NCI-H146 (cell line): ENCODE measurements around the gene AKT3.

Experiments
- DNase-seq: peaks from one replicate; lab custom pipeline; 2025; lab: John Stamatoyannopoulos, UW

The AKT3 gene

GRCh38 chr1:243459059-243459458 is 391.0 kb downstream of the AKT3 start:
- DNase-seq = no peak

DNA sequence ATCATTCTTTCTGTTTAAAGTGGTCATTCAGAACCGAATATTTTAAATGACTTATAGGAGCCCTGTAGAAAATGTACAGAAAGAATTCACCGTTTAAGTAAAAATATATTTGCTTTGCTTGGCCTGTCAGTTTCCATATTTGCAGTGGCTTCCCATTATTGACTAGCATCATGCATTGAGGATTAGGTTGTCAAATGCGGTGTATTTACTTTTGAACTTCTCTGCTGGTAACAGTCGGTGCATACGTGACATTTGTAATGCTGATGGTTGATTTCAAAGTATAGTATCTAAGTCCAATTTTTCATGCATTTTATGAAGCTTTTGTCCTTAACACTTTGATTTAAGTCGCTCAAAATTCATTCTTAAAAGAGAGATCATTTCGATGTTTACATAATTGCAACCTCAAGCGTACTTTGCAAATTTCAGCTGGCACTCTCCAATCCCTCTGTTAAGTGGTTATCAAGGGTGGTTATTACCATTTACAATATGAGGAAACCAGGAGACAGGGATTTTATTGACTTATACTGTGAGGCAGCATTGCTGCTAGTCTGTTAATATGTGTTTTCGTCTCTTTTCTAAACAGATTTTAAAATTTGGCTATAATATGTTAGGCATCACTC is 392.6 kb downstream of the AKT3 start:
- DNase-seq = no peak

DNA sequence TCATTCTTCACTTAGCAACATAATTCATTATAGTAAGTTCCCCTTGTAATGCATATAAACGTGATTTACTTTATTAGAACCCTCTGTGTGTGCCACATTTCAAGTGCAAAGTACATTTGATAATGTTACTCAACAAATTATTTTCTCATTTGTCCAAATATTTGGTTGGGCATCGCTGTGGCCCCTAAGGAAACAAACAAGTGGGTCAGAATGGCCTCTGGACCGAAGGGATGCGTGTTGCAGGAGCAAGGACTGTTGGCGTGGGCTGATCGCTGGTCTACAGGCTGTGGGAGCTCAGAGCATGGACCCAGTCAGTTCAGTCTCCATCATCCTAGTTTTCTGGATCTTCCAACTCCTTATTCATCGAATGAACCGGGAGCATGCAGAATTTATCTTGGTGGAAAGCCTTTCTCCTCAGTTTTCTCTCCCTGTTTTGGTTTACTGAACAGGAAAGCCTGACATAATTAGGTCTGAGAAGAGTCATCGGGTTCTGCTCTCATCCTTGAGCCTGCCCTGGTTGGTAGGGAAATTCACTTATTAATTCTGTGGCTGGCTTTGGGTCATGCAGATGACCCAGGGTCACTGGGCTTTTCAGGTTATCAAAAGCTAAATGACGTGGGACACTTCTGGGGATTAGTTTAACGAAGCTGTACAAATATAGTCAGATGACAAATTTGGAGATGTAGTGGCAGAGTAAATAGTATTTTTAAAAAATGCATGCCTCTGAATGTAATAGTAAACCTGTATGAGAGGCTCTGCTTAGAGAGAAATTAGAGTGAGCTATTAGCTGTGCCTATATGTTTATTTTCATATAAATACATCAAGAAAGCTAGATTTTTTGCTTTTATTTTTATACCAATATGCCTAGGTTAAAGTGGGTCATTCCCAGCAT is 394.0 kb downstream of the AKT3 start:
- peak; percentile 58 for DNase-seq

- no peak for DNase-seq
These were observed 395.6 kb downstream of the AKT3 start for GRCh38 chr1:243454328-243454997.

- no peak for DNase-seq
These were observed 398.0 kb downstream of the AKT3 start for GRCh38 chr1:243452092-243452491.

- no peak for DNase-seq
These were observed 400.7 kb downstream of the AKT3 start for GRCh38 chr1:243449373-243449772.

DNA sequence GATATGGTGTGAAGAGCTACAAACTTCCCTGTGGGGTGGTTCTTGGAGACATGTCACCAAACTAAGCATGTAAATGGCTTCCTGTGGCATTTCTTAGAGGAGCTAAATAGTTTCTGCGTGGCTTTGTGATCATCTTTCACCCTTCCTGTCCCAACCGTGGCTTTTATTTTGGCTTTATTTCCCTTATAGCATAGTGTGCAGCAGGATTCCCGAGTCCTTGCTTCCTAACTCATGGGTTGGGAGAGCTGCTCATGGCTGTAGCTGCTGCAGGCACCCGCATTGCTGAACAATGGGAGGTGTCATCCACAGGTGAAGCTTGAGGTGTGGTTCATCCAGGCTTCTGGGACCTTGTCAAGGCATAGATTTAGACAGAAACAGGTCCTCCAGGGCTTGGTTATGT is 402.2 kb downstream of the AKT3 start:
- no peak for DNase-seq

- DNase-seq = no peak
These were observed 402.7 kb downstream of the AKT3 start for GRCh38 chr1:243447347-243447746.

DNA sequence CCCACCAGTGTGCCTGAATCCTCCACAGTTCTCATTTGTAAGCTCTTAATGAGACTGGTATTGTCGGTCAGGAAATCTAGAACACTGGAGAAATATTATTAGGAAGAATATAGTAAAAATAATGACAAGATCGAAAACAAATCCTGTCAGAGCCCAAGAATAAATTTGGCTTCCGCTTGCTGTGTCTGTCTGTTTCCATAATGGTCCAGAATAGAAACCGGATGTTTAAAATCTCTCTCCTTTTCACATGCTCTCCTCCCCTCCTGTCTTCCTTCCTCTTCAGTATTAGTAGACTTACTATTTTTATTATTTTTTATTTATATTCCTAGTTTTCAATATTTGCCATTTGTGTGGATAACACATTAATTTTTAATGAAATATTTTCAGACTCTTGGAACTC is 406.5 kb downstream of the AKT3 start:
- DNase-seq = no peak

DNA sequence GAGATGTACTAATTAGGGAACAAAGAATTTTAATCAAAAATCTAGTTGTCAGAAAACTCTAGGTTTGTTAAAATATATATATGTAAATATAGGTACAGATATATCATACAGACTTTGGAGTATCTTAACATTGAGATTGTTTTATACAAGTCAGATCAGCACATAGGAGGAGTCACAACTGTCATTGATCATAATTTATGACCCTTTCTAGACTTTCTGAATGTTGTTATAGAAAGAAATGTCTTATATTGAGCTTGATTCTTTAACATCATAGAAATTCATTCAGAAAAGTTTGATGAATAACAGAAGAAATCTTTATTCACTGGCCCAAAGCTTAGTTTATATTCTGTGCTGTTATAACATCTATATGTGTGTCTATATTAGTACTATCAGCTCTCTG is 408.4 kb downstream of the AKT3 start:
- no peak for DNase-seq

DNA sequence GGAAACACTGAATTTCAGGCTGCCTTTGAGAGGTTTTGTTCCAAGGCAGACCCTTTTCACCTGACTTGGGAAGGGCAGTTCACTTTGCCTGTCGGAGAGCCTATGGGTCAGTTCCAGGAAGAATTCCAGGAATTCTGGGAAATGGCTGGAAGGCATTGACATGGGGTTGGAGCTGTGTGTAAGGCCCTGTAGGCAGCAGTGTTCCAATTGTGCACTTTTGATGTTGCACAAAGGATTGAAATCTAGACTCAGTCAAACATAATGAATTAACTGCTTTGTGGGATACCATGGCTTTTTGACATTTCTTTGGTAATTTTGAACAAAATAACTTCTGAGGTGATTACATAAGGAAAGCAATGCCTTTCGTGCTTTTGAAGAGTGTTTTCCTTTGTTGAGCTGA is 409.6 kb downstream of the AKT3 start:
- DNase-seq = no peak

DNA sequence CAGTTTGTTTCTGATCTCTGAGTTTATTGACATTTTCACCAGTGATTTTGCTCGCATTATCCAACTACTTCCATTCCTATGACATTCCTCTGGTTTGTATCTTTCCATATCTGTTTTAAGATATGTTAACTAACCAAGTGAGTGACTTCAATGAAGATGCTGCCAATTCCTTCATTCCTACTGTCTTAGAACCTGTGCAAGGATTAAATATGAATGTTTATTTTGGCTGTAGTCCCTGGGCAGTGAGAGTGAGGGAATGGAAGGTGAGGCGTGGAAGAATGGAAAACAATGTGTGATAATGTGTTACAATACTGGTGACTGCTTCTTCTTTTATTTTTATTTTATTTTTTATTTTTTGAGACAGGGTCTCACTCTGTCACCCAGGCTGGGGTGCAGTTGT is 411.2 kb downstream of the AKT3 start:
- DNase-seq = no peak
